Body of pancreas (tissue), 4 donors: Measurements from ENCODE around the gene HECW1. TPM values are rescaled to one million over a fixed set of nuclear protein-coding genes. Genes with fewer than 3 reads are reported as not detected.
"Not testable (repeated sequence)": the region's sequence is repeated elsewhere in the genome, so short reads cannot be mapped to it uniquely, and the experiment has no call there.

Source experiments
- ATAC-seq: fragments of 150-250 bp; one replicate; pipeline ENCODE4 v1.9.1; 2016
- DNase-seq, 4 donors: peaks; one replicate each; pipeline ENCODE4 v3.0.0-alpha.2; 2019
- H3K27ac ChIP-seq, 4 donors: fragments of 200-600 bp; sonication (generic); 1 replicate in 3 of 4; 2 replicates in 1 of 4; pipeline versions ENCODE4 v1.5.1 to v1.6.1; 2016 to 2019; ENCODE audit warnings: mild to moderate bottlenecking in 1 of 4, mixed read lengths in 1 of 4, moderate library complexity in 1 of 4
- H3K27me3 ChIP-seq, 2 donors: fragments of 200-600 bp; sonication (generic); one replicate each; pipeline ENCODE4 v1.6.0; 2016; ENCODE audit warnings: mild to moderate bottlenecking in 1 of 2
- H3K36me3 ChIP-seq, 2 donors: fragments of 200-600 bp; sonication (generic); replicated peaks in 1 of 2; 2 replicates each; pipeline ENCODE4 v1.5.1; 2016; ENCODE audit warnings: low read depth in 2 of 2; ENCODE audit not compliant: insufficient read depth in 1 of 2
- H3K4me1 ChIP-seq: fragments of 200-600 bp; sonication (generic); one replicate; pipeline ENCODE4 v1.6.0; 2016
- H3K4me3 ChIP-seq, 2 donors: fragments of 200-600 bp; sonication (generic); 1 replicate in 1 of 2; 2 replicates in 1 of 2; pipeline ENCODE4 v1.5.1; 2016 to 2019
- H3K9me3 ChIP-seq, 3 donors: fragments of 200-600 bp; sonication (generic); 1 replicate in 2 of 3; 2 replicates in 1 of 3; pipeline ENCODE4 v1.5.1; 2016
- CTCF ChIP-seq, 7 experiments: fragments of 450-650 bp in 4 of 7; fragments of 200-600 bp in 3 of 7; sonication (generic) in 3 of 7; IDR thresholded peaks; one replicate each; pipeline ENCODE4 v1.5.1; 2016 to 2019; ENCODE audit warnings: antibody characterized with exemption in 7 of 7
- POLR2A ChIP-seq, 3 donors: fragments of 450-650 bp; IDR thresholded peaks; one replicate each; pipeline ENCODE4 v1.6.1; 2016; ENCODE audit warnings: antibody characterized with exemption in 3 of 3, mild to moderate bottlenecking in 2 of 3
- WGBS, 2 donors: methylation state at CpG; one replicate each; pipeline ENCODE4 v1.1.5; 2017; 5-methylcytosine and 5-hydroxymethylcytosine counted together
- intact Hi-C: fragments of 100-400 bp; cut with DNase I; formaldehyde crosslinking; loops from one replicate; pipeline ENCODE4 v1.15.1; 2023
- total RNA-seq, 2 donors: library from RNA; depleted of rRNA; stranded (reverse); fragments of >200 nt; gene quantifications; one replicate each; pipeline ENCODE4 v1.1.0, GENCODE V29; 2016

The HECW1 gene
- total RNA-seq, 2 donors from 2014 or later, result under 0.01 TPM; not detected in 1

- TF ChIP-seq CTCF (IDR thresholded peaks at IDR 0.05), result no peak
- 90 to 99% methylated on average over 2 of the region's 2 CpGs for WGBS, 2 donors
- intact Hi-C loops, result no loop called here
- ATAC-seq (no peak), DNase-seq (no peak)
- Histone ChIP-seq H3K27ac (no peak overlapping the region), H3K9me3 (no peaks in the 10 kb centered on the region), H3K27me3 (no peaks in the 10 kb centered on the region), H3K4me3 (no peak overlapping the region), H3K4me1 (peaks cover 44% of the 10 kb centered on the region), H3K36me3 (no peaks in the 10 kb centered on the region)
Observed at GRCh38 chr7:43485580-43485979, 373.1 kb downstream of the HECW1 start.

GRCh38 chr7:43486008-43486407 lies 373.6 kb downstream of the HECW1 start:
- H3K36me3 ChIP-seq, H3K9me3 ChIP-seq, H3K27me3 ChIP-seq, ATAC-seq, DNase-seq, intact Hi-C loops, H3K4me3 ChIP-seq: not testable (repeated sequence)
- WGBS, 2 donors, result 86 to 91% methylated on average over 5 of the region's 5 CpGs
- Histone ChIP-seq H3K4me1 (peaks cover 46% of the 10 kb centered on the region), H3K27ac (peak overlapping the region in 1 of 4 donors; percentile 25)

- DNase-seq (no peak), ATAC-seq (no peak)
- intact Hi-C loops, result no loop called here
- WGBS, 2 donors, result 36 to 55% methylated on average over 3 of the region's 3 CpGs
- no peak overlapping the region for H3K4me3 ChIP-seq
- no peaks in the 10 kb centered on the region for H3K36me3 ChIP-seq
- H3K4me1 ChIP-seq, result peaks cover 46% of the 10 kb centered on the region
- TF ChIP-seq CTCF (IDR thresholded peaks at IDR 0.05) (no peak), POLR2A (IDR thresholded peaks at IDR 0.05) (no peak)
- H3K27ac ChIP-seq, result peak overlapping the region in 1 of 4 donors; percentile 48
- H3K9me3 ChIP-seq, result no peaks in the 10 kb centered on the region
- no peaks in the 10 kb centered on the region for H3K27me3 ChIP-seq
Observed at GRCh38 chr7:43486634-43487033, 374.2 kb downstream of the HECW1 start.

- Histone ChIP-seq H3K4me3 (no peak overlapping the region), H3K4me1 (peaks cover 46% of the 10 kb centered on the region), H3K27me3 (no peaks in the 10 kb centered on the region), H3K9me3 (no peaks in the 10 kb centered on the region), H3K36me3 (no peaks in the 10 kb centered on the region), H3K27ac (peak overlapping the region in 3 of 4 donors; percentile 48 to 61 (median 48))
- DNase-seq (no peak), ATAC-seq (no peak)
- intact Hi-C loops, result no loop called here
- TF ChIP-seq POLR2A (IDR thresholded peaks at IDR 0.05) (no peak), CTCF (IDR thresholded peaks at IDR 0.05) (no peak)
Observed at GRCh38 chr7:43487731-43488073, 375.3 kb downstream of the HECW1 start.

- peak overlapping the region in 3 of 4 donors; percentile 9 to 61 (median 48) for H3K27ac ChIP-seq
- no peaks in the 10 kb centered on the region for H3K27me3 ChIP-seq
- no peak overlapping the region for H3K4me3 ChIP-seq
- peak; percentile 22 for ATAC-seq
- H3K9me3 ChIP-seq, result no peaks in the 10 kb centered on the region
- DNase-seq, result no peak
- intact Hi-C loops, result no loop called here
- no peak for TF ChIP-seq CTCF (IDR thresholded peaks at IDR 0.05)
- TF ChIP-seq POLR2A (IDR thresholded peaks at IDR 0.05), result no peak
- peaks cover 46% of the 10 kb centered on the region for H3K4me1 ChIP-seq
- no peaks in the 10 kb centered on the region for H3K36me3 ChIP-seq
- WGBS, 2 donors, result 0 to 6% methylated on average over 1 of the region's 1 CpG
Observed at GRCh38 chr7:43489257-43489656, 376.8 kb downstream of the HECW1 start.
